K562 treated with DMSO at 1 percent for 12 hours (cell line): ENCODE data around the gene MAP3K15. TPM values are rescaled to one million over a fixed set of nuclear protein-coding genes. Genes with fewer than 3 reads are reported as not detected.

ENCODE experiments used
- total RNA-seq: library from RNA; unstranded; fragments of 300-600 nt; gene quantifications from 2 replicates; pipeline ENCODE4 v1.2.3, GENCODE V29; 2022; ENCODE audit not compliant: insufficient read depth

MAP3K15 gene, protein sequence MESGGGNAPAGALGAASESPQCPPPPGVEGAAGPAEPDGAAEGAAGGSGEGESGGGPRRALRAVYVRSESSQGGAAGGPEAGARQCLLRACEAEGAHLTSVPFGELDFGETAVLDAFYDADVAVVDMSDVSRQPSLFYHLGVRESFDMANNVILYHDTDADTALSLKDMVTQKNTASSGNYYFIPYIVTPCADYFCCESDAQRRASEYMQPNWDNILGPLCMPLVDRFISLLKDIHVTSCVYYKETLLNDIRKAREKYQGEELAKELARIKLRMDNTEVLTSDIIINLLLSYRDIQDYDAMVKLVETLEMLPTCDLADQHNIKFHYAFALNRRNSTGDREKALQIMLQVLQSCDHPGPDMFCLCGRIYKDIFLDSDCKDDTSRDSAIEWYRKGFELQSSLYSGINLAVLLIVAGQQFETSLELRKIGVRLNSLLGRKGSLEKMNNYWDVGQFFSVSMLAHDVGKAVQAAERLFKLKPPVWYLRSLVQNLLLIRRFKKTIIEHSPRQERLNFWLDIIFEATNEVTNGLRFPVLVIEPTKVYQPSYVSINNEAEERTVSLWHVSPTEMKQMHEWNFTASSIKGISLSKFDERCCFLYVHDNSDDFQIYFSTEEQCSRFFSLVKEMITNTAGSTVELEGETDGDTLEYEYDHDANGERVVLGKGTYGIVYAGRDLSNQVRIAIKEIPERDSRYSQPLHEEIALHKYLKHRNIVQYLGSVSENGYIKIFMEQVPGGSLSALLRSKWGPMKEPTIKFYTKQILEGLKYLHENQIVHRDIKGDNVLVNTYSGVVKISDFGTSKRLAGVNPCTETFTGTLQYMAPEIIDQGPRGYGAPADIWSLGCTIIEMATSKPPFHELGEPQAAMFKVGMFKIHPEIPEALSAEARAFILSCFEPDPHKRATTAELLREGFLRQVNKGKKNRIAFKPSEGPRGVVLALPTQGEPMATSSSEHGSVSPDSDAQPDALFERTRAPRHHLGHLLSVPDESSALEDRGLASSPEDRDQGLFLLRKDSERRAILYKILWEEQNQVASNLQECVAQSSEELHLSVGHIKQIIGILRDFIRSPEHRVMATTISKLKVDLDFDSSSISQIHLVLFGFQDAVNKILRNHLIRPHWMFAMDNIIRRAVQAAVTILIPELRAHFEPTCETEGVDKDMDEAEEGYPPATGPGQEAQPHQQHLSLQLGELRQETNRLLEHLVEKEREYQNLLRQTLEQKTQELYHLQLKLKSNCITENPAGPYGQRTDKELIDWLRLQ (N-terminal part only)
- 0.90 and 1.1 TPM in 2 replicates for total RNA-seq

DNA sequence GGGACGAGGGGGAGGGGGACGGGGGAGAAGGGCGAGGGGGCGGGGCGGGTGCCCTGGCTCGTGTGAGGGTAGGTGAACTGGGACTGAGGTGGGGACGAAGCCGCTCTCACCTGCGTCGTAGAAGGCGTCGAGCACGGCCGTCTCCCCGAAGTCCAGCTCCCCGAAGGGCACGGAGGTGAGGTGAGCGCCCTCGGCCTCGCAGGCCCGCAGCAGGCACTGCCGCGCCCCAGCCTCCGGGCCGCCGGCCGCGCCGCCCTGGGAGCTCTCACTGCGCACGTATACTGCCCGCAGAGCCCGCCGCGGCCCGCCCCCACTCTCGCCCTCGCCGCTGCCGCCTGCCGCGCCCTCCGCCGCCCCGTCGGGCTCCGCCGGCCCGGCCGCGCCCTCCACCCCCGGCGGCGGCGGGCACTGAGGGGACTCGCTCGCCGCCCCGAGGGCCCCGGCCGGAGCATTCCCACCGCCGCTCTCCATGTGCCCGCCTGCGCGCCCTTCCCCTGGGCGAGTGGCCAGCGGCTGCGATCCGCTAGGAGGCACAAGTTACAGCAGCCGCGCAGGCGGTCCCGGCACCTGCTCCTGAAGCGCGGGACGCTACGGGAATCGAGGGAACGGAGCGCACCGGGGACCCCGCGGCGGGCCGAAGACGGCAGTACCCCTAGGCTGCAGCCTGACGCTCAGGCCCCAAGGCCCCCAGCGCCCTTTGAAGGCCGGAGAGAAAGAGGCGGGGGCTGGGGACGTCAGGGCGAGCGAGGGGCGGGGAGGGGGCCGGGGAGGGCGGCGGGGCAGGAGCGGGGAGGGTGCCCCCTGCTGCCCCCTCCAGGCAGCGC is at the start of gene MAP3K15:
MAP3K15 (minus strand) TSS at position 718 of the 824 bp plus-strand sequence; CDS start at position 471, 247 bp downstream.

DNA sequence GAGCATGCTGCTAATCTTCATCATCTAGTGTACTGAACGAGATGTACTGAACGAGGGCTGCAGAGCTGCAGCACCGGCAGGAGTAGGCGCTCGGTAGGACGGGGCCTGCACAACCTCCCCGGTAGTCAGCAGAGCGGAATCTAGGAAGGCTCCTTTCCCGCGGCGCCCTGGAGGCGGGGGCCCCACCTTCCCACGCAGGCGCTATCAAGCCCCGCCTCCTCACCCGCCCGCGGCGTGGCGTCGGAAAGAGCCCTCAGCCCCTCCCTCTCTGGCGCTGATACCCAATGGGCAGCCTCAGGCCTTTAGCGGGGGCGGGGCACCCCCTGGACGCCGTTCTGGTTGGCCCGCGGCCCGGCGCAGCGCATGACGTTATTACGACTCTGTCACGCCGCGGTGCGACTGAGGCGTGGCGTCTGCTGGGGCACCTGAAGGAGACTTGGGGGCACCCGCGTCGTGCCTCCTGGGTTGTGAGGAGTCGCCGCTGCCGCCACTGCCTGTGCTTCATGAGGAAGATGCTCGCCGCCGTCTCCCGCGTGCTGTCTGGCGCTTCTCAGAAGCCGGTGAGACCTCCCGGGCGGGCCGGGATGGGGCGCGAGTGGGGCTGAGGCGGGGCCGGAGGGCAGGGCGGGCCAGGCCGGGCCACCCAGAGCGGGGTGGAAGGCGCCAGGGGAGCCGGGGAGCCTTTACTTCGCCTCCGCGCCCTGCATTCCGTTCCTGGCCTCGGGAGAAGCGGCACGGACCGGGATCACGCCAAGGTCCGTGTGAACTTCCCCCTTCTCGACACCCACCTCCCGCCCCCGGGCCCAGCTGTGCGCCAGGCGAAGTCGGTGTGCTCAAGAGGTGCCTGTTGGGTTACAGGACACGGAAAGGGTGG is 171.5 kb downstream of the MAP3K15 start, which contains the start of gene PDHA1:
PDHA1 (plus strand) TSS at position 393 of the 874 bp plus-strand sequence; CDS start at position 504, 111 bp downstream.

Other genes with a start within 250 kb of the MAP3K15 start
- 65.2 and 80.1 TPM in 2 replicates for gene PDHA1, start 171.6 kb downstream of the MAP3K15 start, total RNA-seq